ENCODE results near the gene RAB28.

DNA sequence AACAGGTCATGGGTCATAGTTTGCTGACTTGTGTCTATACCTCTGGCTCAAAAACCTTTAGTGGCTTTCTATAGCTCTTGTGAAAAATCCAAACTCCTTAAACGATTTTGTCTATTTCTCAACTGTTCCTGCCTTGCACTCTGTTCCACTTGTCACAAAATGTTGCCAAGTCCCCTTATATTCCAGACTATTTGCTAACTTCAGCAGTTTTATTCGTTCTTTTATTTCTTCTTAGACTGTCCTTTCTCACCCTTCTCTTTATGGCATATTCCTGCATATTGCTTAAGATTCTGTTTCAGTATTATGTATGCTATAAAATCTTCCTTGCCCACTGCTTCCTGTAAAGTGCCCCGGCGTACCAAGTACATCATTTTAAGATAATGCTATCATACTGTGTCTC is 80.8 kb downstream of the RAB28 start:
- TF ChIP-seq SIN3A (IDR thresholded peaks at IDR 0.05; ENCODE audit: borderline replicate concordance, insufficient read depth, low read length) (no peak), POLR2AphosphoS5 (IDR thresholded peaks at IDR 0.05; ENCODE audit: low read depth, low read length) (no peak), REST (IDR thresholded peaks at IDR 0.05; ENCODE audit: insufficient read depth in 1 of 2, low read depth in 2 of 2, low read length in 2 of 2) (no peak)
